K562 (cell line): ENCODE measurements around the gene STAT6. TPM values are rescaled to one million over a fixed set of nuclear protein-coding genes. Genes with fewer than 3 reads are reported as not detected.

Experiments used
- CREB1 ChIP-seq, 2 experiments: sonication (generic) in 1 of 2; formaldehyde crosslinking in 1 of 2; IDR thresholded peaks; 2 replicates each; pipeline versions ENCODE4 v1.6.1 to v1.8.0; 2012 to 2022; ENCODE audit warnings: inconsistent platforms in 1 of 2, mild to moderate bottlenecking in 1 of 2, missing genetic modification reagents in 1 of 2, moderate library complexity in 1 of 2
- EZH2 ChIP-seq: IDR thresholded peaks from 2 replicates; pipeline ENCODE4 v1.6.1; 2012; ENCODE audit warnings: low read depth, mild to moderate bottlenecking, inconsistent platforms, low read length, borderline replicate concordance
- GATA2 ChIP-seq: sonication (generic); formaldehyde crosslinking; IDR thresholded peaks from 2 replicates; pipeline ENCODE4 v1.4.0; 2020; ENCODE audit warnings: mild to moderate bottlenecking, missing genetic modification reagents
- HLTF ChIP-seq: fragments of 450-650 bp; IDR thresholded peaks from 2 replicates; pipeline ENCODE4 v1.6.1; 2016
- SMAD1 ChIP-seq: fragments of 150-350 bp; IDR thresholded peaks from 2 replicates; pipeline ENCODE4 v1.6.1; 2014; ENCODE audit warnings: low read length, low read depth; ENCODE audit not compliant: partially characterized antibody
- SOX6 ChIP-seq: fragments of 450-650 bp; IDR thresholded peaks from 2 replicates; pipeline ENCODE4 v1.6.1; 2014; ENCODE audit warnings: mild to moderate bottlenecking
- XRCC3 ChIP-seq: fragments of 450-650 bp; IDR thresholded peaks from 2 replicates; pipeline ENCODE4 v1.6.1; 2017; ENCODE audit warnings: mild to moderate bottlenecking, moderate library complexity
- ZBTB8A ChIP-seq: fragments of 450-650 bp; IDR thresholded peaks from 2 replicates; pipeline ENCODE4 v1.6.1; 2018; ENCODE audit warnings: mild to moderate bottlenecking, moderate library complexity; ENCODE audit not compliant: partially characterized antibody
- polyA plus RNA-seq, 8 experiments: library from polyadenylated mRNA; depleted of rRNA in 4 of 8; stranded (reverse) in 5 of 8; unstranded in 3 of 8; fragments of >200 nt; fragmentation: Nextera tagmentation in 2 of 8; fragmentation: Illumina TruSeq in 1 of 8; extraction: Ambion mirVana in 2 of 8; extraction: Trizol in 1 of 8; gene quantifications; 2 replicates each; pipeline versions ENCODE4 v1.2.1 to v1.2.3, GENCODE V29; 2011 to 2014; ENCODE audit warnings: inconsistent platforms in 1 of 8, missing spikeins in 1 of 8
- total RNA-seq, 7 experiments: library from RNA; depleted of rRNA in 6 of 7; stranded (reverse); fragments of >200 nt in 6 of 7; fragmentation: Illumina TruSeq in 2 of 7; extraction: Trizol in 2 of 7; gene quantifications; 2 replicates each; pipeline versions ENCODE4 v1.2.1 to v1.2.3, GENCODE V29; 2011 to 2021; ENCODE audit warnings: low replicate concordance in 1 of 7
- TF ChIP-seq, protein P1 (sequence below): fragments of 450-650 bp; conservative IDR thresholded peaks from 2 replicates; pipeline ENCODE4 v1.6.1; 2016; ENCODE audit warnings: missing genetic modification characterization, low read depth, mild to moderate bottlenecking, missing compliant biosample characterization, moderate library complexity
- TF ChIP-seq, protein P2 (sequence below), 2 experiments: fragments of 450-650 bp; IDR thresholded peaks; 2 replicates each; pipeline ENCODE4 v1.6.1; 2016; ENCODE audit warnings: mild to moderate bottlenecking in 2 of 2, borderline replicate concordance in 1 of 2, low read depth in 1 of 2, moderate library complexity in 1 of 2
- TF ChIP-seq, protein P3 (sequence below): fragments of 200-800 bp; sonication (Bioruptor generic); IDR thresholded peaks from 2 replicates; pipeline ENCODE4 v1.6.1; 2017; ENCODE audit warnings: missing genetic modification characterization, missing compliant biosample characterization
- TF ChIP-seq, protein P4 (sequence below): fragments of 250-450 bp; sonication (Bioruptor Pico); IDR thresholded peaks from 2 replicates; pipeline ENCODE4 v1.5.0; 2022; ENCODE audit warnings: mild to moderate bottlenecking

STAT6 gene
- total and polyA plus RNA-seq, 9 of the 15 experiments (the other 6 are each of a cell fraction or from before 2014, with no cell fraction given) = 2.4 to 49.5 (median 26.5) TPM

DNA sequence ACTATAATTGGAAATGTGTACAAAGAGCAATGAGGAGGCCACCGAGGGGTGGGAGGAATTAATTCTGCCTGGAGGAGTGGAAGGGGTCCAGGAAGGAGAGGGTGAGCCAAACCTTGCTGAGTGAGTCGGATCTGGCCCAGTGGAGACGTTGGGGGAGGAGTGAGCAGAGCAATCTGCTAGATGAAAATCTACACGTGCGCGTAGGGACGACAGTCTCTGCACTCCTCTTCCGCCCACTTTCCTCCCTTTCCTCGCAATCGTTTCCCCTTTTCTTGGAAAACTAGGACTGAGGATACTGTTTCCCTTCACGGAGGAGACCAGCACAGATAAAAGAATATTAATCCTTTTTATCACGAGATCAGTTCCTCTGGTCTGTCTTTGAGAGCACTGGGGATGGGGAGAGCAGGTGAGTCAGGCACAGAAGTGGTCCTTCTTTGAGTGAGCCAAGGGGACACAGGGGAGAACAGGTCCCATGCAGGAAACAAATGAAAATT lies 25.1 kb downstream of the STAT6 start (continued):
- TF ChIP-seq CREB1 (IDR thresholded peaks at IDR 0.05) (0 out of 2 replicates have a peak, but pooled peaks have one; percentile 25), CREB1 (CRISPR knock-in tag; IDR thresholded peaks at IDR 0.05) (no peak), EZH2 (no peak), GATA2 (CRISPR knock-in tag) (peak; percentile 68), ZBTB8A (no peak), HLTF (no peak), XRCC3 (no peak), SOX6 (peak; percentile 71; the same call in 1 of the 2 replicates), SMAD1 (no peak)
- TF ChIP-seq, protein P1, sequence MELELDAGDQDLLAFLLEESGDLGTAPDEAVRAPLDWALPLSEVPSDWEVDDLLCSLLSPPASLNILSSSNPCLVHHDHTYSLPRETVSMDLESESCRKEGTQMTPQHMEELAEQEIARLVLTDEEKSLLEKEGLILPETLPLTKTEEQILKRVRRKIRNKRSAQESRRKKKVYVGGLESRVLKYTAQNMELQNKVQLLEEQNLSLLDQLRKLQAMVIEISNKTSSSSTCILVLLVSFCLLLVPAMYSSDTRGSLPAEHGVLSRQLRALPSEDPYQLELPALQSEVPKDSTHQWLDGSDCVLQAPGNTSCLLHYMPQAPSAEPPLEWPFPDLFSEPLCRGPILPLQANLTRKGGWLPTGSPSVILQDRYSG = no peak
- TF ChIP-seq, protein P2, sequence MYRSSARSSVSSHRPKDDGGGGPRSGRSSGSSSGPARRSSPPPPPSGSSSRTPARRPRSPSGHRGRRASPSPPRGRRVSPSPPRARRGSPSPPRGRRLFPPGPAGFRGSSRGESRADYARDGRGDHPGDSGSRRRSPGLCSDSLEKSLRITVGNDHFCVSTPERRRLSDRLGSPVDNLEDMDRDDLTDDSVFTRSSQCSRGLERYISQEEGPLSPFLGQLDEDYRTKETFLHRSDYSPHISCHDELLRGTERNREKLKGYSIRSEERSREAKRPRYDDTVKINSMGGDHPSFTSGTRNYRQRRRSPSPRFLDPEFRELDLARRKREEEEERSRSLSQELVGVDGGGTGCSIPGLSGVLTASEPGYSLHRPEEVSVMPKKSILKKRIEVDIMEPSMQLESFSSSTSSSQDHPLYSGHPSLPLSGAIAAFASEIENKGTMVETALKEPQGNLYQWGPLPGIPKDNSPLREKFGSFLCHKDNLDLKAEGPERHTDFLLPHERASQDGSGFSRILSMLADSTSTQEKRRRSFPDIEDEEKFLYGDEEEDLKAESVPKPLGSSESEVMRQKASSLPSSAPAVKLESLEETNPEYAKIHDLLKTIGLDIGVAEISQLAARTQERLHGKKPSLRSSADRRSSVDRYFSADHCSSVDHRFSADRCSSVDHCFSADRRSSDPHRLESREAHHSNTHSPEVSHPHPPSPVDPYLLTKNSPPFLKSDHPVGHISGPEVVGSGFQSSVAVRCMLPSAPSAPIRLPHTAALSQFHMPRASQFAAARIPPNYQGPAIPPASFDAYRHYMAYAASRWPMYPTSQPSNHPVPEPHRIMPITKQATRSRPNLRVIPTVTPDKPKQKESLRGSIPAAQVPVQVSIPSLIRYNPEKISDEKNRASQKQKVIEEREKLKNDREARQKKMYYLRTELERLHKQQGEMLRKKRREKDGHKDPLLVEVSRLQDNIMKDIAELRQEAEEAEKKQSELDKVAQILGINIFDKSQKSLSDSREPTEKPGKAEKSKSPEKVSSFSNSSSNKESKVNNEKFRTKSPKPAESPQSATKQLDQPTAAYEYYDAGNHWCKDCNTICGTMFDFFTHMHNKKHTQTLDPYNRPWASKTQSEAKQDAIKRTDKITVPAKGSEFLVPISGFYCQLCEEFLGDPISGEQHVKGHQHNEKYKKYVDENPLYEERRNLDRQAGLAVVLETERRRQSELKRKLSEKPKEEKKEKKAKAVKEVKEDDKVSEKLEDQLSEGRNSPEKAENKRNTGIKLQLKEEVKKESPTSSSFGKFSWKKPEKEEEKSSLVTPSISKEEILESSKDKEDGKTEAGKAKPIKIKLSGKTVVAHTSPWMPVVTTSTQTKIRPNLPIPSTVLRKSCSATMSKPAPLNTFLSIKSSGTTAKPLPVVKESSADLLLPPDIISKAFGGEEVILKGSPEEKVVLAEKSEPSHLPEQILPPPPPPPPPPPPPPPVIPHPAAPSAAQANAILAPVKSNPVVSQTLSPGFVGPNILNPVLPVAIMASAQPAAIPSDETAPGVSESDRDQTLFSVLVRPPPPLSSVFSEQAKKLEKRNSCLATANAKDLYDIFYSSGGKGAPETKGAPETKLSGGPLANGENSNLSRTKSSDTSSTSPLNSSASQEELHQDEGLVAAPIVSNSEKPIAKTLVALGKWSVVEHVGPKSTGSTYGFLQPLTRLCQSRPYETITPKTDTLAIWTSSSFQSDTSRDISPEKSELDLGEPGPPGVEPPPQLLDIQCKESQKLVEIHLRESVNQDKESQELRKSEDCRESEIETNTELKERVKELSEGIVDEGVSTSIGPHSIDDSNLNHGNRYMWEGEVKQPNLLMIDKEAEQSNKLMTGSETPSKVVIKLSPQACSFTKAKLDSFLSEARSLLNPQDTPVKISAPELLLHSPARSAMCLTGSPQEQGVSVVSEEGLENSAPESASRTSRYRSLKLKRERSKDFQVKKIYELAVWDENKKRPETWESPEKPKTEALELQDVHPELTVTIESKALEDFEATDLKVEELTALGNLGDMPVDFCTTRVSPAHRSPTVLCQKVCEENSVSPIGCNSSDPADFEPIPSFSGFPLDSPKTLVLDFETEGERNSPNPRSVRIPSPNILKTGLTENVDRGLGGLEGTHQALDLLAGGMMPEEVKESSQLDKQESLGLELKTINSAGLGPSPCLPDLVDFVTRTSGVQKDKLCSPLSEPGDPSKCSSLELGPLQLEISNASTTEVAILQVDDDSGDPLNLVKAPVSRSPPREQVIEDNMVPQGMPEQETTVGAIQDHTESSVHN (IDR thresholded peaks at IDR 0.05; ENCODE audit: borderline replicate concordance in 1 of 2, low read depth in 1 of 2) = no peak
- TF ChIP-seq, protein P3, sequence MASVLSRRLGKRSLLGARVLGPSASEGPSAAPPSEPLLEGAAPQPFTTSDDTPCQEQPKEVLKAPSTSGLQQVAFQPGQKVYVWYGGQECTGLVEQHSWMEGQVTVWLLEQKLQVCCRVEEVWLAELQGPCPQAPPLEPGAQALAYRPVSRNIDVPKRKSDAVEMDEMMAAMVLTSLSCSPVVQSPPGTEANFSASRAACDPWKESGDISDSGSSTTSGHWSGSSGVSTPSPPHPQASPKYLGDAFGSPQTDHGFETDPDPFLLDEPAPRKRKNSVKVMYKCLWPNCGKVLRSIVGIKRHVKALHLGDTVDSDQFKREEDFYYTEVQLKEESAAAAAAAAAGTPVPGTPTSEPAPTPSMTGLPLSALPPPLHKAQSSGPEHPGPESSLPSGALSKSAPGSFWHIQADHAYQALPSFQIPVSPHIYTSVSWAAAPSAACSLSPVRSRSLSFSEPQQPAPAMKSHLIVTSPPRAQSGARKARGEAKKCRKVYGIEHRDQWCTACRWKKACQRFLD (CRISPR knock-in tag) = no peak; the same call in none of the 2 replicates
- TF ChIP-seq, protein P4, sequence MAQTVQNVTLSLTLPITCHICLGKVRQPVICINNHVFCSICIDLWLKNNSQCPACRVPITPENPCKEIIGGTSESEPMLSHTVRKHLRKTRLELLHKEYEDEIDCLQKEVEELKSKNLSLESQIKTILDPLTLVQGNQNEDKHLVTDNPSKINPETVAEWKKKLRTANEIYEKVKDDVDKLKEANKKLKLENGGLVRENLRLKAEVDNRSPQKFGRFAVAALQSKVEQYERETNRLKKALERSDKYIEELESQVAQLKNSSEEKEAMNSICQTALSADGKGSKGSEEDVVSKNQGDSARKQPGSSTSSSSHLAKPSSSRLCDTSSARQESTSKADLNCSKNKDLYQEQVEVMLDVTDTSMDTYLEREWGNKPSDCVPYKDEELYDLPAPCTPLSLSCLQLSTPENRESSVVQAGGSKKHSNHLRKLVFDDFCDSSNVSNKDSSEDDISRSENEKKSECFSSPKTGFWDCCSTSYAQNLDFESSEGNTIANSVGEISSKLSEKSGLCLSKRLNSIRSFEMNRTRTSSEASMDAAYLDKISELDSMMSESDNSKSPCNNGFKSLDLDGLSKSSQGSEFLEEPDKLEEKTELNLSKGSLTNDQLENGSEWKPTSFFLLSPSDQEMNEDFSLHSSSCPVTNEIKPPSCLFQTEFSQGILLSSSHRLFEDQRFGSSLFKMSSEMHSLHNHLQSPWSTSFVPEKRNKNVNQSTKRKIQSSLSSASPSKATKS (CRISPR knock-in tag) = no peak
